ENCODE data around the gene FER1L5. TPM values are rescaled to one million over a fixed set of nuclear protein-coding genes. Genes with fewer than 3 reads are reported as not detected.
A peak's percentile ranks its signal among the peaks of the same experiment; 100 is the strongest.

FER1L5 gene
- total and polyA plus RNA-seq, 9 of the 15 experiments (the other 6 are each of a cell fraction or from before 2014, with no cell fraction given) = 0.01 TPM; not detected in 6

DNA sequence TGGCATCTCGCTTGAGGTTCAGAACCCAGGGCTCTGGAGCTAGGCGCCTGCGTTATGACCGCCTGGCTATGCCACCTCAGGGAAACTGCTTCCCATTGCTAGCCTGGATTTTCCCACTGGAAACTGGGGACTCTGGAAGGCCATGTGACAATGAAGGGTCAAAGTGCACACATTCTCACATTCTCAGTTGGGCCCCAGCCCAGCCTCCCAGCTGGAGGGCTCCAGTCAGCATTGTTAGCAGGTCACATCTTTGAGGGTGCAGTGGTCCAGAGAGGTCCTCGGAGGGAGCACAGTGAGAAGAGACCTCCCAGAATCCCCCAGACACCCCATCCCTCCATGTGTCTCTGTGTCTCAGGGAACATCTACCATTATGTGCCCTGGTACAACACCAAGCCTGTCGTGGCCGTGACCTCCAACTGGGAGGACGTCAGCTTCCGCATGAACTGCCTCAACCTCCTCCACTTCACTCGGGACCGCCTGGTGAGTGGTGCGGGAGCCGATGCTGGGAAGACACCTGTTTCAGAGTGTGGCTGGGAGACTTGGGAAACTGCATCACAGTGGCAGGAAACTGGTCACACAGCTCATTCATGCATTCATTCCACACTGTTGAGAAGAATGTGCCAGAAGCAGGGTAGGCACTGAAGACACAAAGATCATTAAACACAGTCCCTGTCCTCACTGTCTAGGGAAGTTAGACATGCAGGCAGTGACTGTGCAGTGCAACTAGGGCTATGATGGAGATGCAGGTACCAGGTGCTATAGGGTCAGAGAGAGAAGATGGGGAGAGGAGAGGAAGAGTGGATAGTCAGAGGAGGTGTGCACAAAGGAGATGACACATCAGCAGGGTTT lies 41.6 kb downstream of the FER1L5 start (continued):
- TF ChIP-seq E4F1 (CRISPR knock-in tag; IDR thresholded peaks at IDR 0.05; ENCODE audit: borderline replicate concordance) (no peak), CBX1 (IDR thresholded peaks at IDR 0.05; ENCODE audit: low read depth) (no peak), NFIC (IDR thresholded peaks at IDR 0.05) (no peak), LEF1 (IDR thresholded peaks at IDR 0.05) (no peak), ZEB2 (IDR thresholded peaks at IDR 0.05) (no peak), RBM17 (IDR thresholded peaks at IDR 0.05; ENCODE audit: borderline replicate concordance, low read depth, low read length) (no peak)

DNA sequence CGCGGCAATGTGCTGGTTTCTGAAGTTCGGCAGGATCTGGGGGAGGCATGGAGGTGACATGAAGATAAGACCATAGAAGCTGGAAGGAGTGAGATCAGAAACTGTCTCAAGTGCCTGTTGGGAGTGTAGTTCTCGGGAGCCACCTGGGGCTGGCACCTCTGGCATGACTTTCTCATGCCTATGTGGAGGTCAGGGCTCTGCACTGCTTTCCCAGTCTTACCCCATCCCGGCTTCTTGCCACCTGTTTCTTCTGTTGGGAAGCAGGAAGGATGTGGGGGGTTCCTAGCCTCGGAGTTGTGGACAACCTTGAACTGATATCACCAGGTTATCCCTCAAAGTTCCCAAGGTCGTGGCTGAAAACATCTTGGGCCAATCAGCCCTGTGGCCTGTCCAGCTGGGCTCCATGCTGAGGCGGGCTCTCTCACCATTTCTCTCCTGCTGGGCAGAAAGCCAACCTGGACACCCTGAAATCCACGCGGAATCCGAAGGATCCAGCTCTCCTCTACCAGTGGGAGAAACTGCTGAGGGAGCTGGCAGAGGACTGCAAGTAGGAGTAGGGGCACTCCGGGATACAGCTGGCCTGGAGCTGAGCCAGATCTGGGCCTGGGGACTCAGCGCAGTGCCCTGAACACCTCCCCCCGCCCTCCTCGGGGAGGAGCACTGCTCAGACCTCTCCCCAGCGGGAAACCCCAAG lies 42.5 kb downstream of the FER1L5 start:
- no TSS peak for BruUV-seq (replicated peaks)
- H3K4me2 ChIP-seq (ENCODE audit: insufficient read depth, low read length) = no peak overlapping the region
- in situ Hi-C loops (cut with MboI) (no loop called here), intact Hi-C loops (cut with micrococcal nuclease) (no loop called here)
- H3K9me1 ChIP-seq (ENCODE audit: control insufficient read depth, insufficient read depth, low read length) = no peaks in the 10 kb centered on the region
- TF ChIP-seq CBFA2T3 (IDR thresholded peaks at IDR 0.05) (peak; percentile 41), NFIC (IDR thresholded peaks at IDR 0.05) (peak; percentile 42; the same call in 1 of the 2 replicates), CLOCK (CRISPR knock-in tag; IDR thresholded peaks at IDR 0.05; ENCODE audit: borderline replicate concordance) (no peak)
- H3K9me3 ChIP-seq (replicated peaks; ENCODE audit: control insufficient read depth, insufficient read depth, low read depth, low read length) = no peaks in the 10 kb centered on the region
- POLR2A ChIA-PET = interaction anchor here (0.5 to 0.7 kb wide), 2 partner anchors 9 to 245 kb away, joined by 3 read pairs; no protein-coding TSS in a partner anchor
- H4K20me1 ChIP-seq (replicated peaks; ENCODE audit: control insufficient read depth, insufficient read depth, low read length) = 0 out of 2 replicates have a peak, but pooled peaks cover 17% of the 10 kb centered on the region
- H3K36me3 ChIP-seq (ENCODE audit: control insufficient read depth, insufficient read depth, low read length) = no peaks in the 10 kb centered on the region
- CTCF ChIA-PET (ENCODE audit: low intra/inter-chr PET ratio) = no interaction called here
- H3K27ac ChIP-seq (ENCODE audit: extremely low read depth, low read depth, low read length) = no peak overlapping the region
- no peak overlapping the region for H3K4me3 ChIP-seq
- H3K9ac ChIP-seq (ENCODE audit: insufficient read depth in 1 of 2, low read depth in 2 of 2, low read length in 2 of 2) = peak overlapping the region in 1 of 2 experiments; percentile 78; a peak in 2 of 4 replicates
- ATAC-seq = no peak
- no peaks in the 10 kb centered on the region for H3K79me2 ChIP-seq (ENCODE audit: control insufficient read depth, insufficient read depth, low read length)
- H2AFZ ChIP-seq (ENCODE audit: low read depth, low read length) = no peak overlapping the region
- 12% methylated on average over 16 of the region's 16 CpGs for WGBS (ENCODE audit: insufficient coverage, low coverage, missing lambda C conversion rate)
- peaks cover 6 to 22% of the 10 kb centered on the region in 2 experiments; a peak in 3 of 5 replicates for H3K4me1 ChIP-seq (replicated peaks in 1 of 2; ENCODE audit: control insufficient read depth in 2 of 2, insufficient read depth in 2 of 2, low read length in 2 of 2)
- FAIRE-seq = no peak
- DNase-seq (ENCODE audit: extremely low read depth in 1 of 4, low spot score in 3 of 4) = no peak
- H3K27me3 ChIP-seq (ENCODE audit: control insufficient read depth in 2 of 2, insufficient read depth in 2 of 2, low read length in 2 of 2) = peaks cover 20 to 43% of the 10 kb centered on the region in 2 experiments; a peak in 4 of 5 replicates
